Measurements from ENCODE around the gene AKAP10.

GRCh38 chr17:19867329-19868078, 110.1 kb downstream of the AKAP10 start, which contains the start of gene ULK2:
- no peak for TF ChIP-seq CTCF (IDR thresholded peaks at IDR 0.05; ENCODE audit: insufficient read depth, low read depth, low read length)
- TF ChIP-seq EZH2 (IDR thresholded peaks at IDR 0.05; ENCODE audit: insufficient read depth, low read length): no peak
